NAMALWA (cell line): ENCODE data around the gene FOXP1.

Source experiments
- DNase-seq: peaks from one replicate; pipeline ENCODE4 v3.0.0-alpha.2; 2015; ENCODE audit warnings: low spot score

FOXP1 gene

DNA sequence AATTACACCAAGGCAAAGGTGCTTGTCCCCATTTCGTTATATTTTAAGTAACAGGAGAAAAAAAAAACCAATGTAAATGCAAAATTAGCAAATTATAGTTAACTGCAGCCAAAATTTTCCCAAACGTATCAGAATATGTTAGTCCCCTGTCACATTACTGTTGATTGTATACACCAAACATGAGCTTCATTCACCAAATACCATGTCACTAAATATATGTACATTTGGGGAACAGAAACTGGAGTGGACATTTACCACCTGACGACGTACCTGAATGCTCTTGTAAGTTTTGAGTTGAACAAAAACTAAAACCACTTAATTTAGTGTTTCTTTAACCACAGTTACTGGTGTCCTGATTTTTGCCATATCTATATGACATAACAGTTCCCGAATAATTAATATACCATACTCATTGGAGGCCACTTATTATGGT lies 3.3 kb upstream of the FOXP1 start:
- no peak for DNase-seq

DNA sequence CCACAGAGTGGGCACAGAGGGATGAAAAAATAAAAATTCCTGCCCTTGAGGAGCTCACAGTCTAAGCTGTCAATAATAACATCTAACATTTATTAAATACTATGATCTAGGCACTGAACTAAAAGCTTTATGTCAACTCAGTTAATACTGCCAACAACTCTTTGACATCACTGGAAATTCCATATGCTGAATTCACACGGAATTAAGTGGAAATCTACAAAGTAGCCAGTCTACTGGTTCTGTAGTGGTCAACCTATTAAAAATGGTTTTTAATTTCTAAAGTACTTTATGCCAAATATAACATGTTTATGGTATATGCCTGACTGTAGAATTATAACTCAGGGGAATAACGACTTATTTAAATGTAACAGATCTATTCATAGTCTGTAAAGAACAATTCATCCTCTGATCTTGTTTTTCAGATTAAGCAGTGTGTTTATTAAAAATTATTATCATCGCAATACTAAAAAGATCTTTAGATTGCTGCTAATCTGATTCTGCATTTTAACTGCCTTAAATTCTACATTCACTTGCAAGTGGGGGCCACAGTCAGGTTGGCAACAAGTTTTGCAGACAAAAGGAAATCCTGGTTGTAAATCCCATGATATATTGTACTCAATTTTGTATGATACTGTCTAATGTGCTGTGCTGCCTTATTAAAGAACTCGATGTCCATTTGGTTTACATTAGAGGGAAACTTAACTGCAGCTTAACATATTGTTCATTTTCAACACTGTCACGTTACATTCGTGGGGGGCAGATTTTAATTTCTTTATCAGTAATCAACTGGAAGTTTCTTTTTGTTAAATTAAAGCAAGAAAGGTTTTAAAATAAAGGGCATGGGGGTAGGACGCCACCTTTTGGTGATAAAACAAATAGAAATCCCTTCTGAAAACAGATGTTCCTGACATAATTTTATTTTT lies 2.6 kb upstream of the FOXP1 start:
- DNase-seq: peak; percentile 58

GRCh38 chr3:71585131-71585530 lies 1.6 kb upstream of the FOXP1 start:
- peak; percentile 41 for DNase-seq

DNA sequence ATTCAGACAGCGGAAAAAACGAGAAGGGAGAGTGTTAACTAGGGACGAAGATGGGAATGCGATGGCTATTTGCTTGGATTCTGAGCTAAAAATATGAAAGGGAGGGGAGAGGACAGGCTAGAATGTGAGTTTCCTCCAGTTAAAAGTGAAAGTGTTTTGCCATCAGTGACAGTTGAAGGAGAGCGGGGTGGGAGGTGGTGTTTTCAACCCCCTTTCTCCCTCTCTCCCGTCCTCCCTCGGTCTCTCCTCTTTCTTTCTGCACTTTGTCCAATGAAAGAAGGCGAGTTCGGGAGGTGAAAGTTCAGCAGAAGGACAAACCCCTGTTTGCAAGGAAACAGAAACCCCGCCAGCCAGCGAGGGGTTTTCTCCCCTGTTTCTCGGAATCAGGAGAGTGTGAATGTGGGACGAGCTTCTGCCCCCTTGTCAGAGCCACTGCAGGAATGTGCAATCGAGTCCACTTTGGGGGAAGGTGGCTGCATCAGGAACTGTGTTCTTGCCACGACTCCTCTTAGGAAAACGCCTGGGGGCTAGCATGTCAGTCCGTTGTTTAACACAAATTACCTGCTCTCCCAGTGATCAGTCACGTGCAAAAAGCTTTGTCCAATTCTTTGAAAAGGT lies 975 bp upstream of the FOXP1 start:
- DNase-seq: peak; percentile 45

DNA sequence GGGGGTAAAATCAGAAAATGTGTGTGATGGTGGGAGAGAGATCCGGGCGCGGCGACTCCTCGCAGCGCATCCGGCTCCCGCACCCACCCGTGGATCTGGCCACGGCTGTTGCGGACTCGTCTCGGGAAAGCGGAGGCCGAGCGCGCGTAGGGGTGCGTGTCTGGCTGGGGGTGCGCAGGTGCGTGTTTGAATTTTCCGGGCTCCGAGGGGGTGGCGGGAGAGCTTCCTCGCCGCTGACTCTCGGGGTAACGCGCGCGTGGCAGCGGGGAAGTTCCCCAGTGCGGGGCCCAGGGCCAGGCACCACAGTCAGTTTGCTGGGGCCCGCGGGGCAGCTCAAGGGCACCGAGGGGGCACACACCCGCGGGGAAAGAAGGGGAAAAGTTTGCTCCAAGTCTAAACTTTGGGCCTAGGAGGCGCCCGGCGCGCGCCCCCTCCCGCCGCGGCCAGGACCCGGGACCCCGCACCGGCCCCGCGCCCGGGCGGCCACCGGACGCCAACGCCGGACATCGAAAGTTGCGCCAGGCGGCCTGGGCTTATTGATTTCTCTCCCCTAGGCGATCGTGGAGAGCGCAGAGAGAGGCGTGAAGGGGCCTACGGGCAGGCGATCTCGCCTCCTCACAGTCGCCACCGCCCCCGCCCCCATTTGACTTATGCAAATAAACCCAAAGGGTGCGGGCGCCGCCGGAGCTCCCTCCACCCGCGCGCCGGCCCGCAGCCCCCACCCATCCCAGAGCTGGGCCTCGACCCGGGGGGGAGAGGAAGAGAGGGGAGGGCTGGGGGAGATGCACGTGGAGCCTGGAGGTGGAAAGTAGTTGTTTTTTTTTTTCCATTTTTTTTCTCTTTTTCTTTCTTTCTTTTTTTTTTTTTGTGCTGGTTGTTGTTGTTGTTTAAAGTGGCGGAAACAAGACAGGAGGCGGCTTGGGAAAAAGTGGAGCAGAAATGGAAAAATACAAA lies 639 bp downstream of the FOXP1 start:
- peak; percentile 75 for DNase-seq

GRCh38 chr3:71582036-71582611 lies 1.4 kb downstream of the FOXP1 start:
- peak; percentile 77 for DNase-seq

DNA sequence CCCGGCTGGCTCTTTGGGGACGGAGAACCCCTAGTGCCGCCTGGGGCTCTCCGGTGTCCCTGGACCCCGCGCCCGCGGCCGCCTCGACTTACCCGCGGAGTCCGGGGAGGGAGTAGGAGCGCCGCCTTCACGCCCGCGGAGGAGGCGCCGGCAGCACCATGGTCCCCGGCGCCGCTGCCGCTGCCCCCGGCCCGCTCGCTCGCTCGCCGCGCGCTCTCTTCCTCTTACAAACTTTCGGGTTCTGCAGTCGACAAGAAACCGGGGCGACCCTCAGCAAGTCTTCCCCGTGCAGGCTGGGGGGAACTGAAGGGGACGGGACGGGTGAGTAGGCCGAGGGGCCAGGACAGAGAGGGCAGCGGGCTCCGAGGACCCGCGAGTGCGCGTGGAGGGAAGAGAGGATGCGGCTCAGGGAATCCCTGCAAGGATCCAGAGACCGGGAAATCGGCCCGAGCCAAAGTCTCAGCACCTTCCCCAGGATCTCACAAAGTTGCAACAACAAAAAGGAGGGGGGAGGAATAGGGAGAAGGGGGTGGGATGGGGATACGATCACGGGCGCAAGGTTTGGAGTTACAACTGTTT lies 2.0 kb downstream of the FOXP1 start:
- peak; percentile 55 for DNase-seq

DNA sequence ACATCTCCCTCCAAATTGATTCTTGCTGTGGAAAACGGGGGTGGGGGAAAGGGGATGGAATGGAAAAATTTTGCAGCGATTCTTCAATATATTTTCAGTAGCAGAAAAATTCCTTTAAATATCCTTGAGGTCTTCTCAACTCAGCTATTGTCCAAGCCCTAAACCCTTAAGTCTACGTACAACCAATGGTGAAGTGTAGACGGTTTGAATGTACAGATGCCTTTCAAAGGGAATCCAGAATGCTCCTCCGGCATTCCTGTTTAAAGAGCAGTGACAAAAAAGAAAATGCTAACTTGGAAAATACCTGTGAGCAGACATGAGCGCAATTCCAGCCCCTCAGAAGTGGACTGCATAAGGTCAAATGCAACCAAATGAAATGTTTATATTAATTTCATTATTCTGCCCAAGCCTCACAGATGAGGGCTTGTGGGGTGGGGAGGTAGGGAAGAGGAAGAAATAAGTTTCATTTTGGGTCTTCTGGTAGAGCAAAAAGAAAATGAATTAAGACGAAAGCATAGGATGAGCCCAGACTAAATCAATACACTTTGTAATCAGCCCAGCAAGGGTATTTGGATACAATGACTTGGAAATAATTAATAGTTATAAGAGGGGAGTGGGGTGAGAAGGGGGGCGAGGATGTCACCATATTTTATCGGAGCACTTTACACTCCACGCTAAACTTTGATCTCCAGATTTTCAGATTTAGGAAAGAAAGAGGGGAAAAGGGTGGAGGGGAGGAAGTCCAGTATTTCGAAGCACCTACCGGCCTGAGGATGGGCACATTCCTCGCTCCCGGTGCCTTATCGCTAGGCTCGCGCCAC lies 2.7 kb downstream of the FOXP1 start:
- peak; percentile 48 for DNase-seq

DNA sequence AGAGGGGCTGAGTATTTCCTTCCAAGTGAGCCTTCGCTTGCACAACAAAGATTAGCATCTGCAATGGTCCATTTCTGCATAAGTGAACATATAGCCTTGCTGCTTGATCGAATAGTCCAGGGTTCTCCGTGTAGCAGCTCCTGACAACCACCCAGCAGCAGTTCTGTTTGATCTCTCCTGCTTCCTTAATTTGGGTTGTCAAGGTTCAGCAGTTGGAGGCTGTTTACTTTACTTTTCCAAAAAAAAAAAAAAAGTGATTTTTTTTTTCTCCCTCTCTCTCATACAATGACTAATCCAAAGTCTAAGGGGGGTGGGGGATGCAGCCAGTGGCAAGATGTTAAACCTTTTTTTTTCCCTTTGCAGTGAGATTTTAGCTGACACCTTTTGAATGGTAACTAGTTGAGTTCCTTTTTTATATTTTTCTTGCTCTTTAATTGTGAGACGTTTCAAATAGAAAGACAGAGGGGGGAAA lies 3.6 kb downstream of the FOXP1 start:
- peak; percentile 56 for DNase-seq

GRCh38 chr3:71579326-71579934 lies 4.1 kb downstream of the FOXP1 start:
- DNase-seq: no peak

DNA sequence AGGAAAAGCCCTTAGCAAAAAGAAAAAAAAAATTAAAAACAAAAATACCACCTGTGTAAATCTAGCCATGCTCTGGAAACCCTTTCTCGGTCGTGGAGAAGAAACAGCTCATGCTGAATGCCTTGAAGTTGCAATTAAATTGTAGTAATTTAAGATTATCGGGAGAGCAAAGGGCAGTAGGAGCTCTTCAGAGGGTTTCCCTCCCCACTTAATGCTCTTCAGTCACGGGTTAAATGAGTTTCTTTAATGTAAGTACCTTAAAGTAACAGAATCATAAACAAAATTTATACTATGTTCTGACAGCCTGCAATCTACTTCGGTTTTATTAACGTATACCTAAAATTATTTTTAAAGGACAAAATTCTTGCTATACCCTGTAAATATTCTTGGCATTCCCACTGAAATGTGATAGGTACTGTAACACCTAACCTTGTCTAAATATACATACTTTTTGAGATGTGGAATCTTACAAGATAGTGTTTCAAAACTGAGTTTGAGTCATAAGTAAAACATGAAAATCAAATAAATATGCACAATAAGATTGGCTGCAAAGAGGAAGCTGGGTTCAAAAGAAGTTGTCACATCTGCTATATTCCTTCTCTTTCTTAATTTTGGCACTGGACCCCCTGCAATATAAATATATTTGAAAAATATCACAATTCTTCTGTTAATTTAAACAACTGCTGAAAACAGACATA lies 5.3 kb downstream of the FOXP1 start:
- no peak for DNase-seq

DNA sequence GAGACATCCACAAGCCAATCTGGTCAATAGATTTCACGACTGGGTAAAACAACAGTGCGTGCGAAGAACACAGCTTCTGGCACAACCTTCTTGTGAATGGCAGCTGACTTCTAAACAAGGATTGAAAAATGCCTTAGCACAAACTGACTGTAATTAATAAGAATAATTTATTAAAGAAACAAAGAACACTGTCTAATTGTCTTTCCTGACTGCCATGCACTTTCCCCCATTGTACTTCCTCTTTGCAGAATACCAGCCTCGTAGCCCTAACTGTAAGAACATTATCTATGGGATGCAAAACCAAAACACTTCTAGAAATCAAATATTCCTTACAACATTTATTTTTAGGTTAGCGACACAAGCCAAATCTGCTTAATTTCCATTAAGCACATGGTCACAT lies 6.5 kb downstream of the FOXP1 start:
- DNase-seq: peak; percentile 34

DNA sequence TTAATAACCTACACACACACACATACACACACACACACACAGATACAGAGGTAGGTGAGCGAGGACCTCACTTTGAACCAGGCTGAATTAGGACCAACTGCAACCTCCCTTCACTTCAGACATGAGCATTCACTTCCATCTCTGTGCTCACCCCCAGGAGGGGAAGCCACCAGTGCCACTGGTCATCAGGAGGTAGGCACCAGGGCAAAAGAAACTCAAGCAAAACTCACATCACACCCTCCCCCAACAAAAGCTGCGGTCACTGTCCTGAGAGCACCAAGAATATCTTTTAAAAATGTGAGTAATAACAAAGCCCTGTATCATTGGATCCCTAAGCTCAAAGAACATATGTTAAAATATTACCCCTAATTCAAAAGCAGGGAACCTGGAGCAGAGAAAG lies 8.1 kb downstream of the FOXP1 start:
- DNase-seq: no peak

GRCh38 chr3:71573181-71573580 lies 10.3 kb downstream of the FOXP1 start:
- no peak for DNase-seq

DNA sequence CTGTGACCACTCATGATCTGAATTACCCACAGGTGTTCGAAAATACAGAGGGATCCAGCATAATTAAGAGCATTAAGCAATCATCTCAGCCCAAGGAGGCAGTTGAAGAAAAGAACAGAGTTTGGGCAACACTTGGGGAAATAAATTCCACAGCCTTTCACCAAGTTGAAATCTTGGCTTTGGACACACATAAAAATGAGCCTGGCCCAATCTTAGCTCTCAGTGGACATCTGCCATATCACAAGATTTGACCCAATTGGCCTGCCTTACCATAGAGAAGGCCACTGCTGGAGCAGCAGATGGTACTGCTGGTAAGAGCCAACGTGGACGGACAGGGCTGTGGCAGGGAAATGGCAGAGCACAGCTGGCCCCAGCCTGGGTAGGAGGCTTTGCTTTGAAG lies 13.0 kb downstream of the FOXP1 start:
- DNase-seq: no peak

- DNase-seq: peak; percentile 46
Observed at GRCh38 chr3:71568207-71568606, 15.3 kb downstream of the FOXP1 start.

DNA sequence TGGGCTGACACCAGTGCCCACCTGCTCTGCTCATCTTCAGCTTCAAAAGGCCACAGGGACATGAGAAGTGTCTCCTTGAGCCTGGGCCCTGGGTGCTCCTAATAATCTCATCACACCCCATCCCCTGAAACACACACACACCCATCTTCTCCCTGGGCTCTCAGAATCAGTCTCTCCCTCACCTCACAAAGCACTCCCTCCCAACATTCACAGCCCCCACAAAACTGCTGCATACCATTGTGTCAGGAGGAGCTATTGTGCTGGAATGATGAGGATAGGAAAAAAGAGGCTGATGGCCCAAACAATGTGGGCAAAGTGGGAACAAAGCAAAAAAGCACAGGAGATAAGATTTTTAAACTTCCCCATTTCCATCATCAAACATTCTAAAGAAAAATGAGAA lies 16.8 kb downstream of the FOXP1 start:
- DNase-seq: no peak

DNA sequence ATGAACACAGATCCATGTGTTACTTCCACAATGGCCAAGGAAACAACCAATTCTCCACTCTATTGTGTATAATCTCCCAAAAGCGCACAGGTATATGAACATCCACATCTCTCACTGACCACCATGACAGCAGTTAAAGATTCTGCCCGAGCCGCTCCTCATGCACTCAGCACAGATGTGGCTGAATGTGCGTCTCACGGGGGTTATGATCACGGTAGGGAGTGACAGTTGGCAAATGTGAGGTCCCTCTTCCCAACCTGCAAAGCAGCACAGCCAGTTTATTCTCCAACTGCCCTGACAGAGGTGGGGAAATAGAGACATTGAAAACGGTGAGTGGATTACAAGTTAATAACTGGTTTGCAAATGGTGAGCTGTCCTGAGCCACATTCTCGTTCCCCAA lies 17.6 kb downstream of the FOXP1 start:
- peak; percentile 56 for DNase-seq

GRCh38 chr3:71565316-71565715 lies 18.2 kb downstream of the FOXP1 start:
- DNase-seq: peak; percentile 74
